Fibroblast of villous mesenchyme (primary cell): Measurements from ENCODE around the gene MAST1. TPM values are rescaled to one million over a fixed set of nuclear protein-coding genes. Genes with fewer than 3 reads are reported as not detected.

Experiments used
- DNase-seq: peaks from one replicate; pipeline ENCODE4 v3.0.0-alpha.2; 2010; ENCODE audit warnings: low read depth
- H3K4me3 ChIP-seq: 2 replicates; pipeline ENCODE4 v1.5.1; 2011; ENCODE audit warnings: low read depth, mild to moderate bottlenecking, low read length
- total RNA-seq: library from RNA; depleted of rRNA; stranded (reverse); fragments of >200 nt; gene quantifications from 2 replicates; pipeline ENCODE4 v1.2.3, GENCODE V29; 2012
- TF ChIP-seq, protein P1 (sequence below): IDR thresholded peaks from 2 replicates; pipeline ENCODE4 v1.5.1; 2012; ENCODE audit warnings: low read depth, mild to moderate bottlenecking, low read length; ENCODE audit not compliant: insufficient read depth

The MAST1 gene
- total RNA-seq, 1 donor = under 0.01 TPM

DNA sequence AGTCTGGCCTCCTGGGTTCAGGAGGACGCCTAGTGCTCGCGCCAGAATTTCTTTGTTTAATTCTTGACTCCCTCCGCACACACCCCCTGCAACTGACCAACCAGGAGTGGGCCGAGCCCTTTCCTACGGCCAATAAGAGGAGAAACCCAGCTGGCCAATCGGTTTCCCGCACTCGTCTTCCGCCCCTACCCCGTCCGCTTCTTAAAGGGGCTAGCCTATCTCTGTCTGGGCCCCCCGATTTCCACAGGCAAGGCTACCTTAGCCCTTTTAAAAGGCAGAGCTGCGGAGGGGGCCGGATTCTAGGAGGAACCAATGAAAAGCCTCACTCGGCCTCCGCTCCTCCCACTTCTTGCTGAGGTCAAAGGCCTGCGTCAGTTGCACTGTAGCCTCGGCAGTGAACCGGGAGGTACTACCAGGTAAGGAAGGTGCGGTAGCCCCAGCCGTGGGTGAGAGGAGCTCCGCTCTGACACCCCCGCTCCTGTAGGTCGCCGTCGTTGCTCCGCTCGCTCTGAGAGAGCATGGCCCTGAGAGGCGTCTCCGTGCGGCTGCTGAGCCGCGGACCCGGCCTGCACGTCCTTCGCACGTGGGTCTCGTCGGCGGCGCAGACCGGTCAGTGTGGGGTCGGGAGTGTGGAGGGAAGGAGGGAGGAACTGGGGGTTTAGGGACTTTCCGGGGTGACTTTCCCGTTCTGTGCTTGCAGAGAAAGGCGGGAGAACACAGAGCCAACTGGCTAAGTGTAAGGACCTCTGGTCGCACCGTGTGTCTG lies 52.7 kb downstream of the MAST1 start, which contains the start of gene GCDH:
GCDH (plus strand) TSS at position 374 of the 766 bp plus-strand sequence; CDS start at position 519, 145 bp downstream.
- DNase-seq = peak; percentile 99
- TF ChIP-seq, protein P1, sequence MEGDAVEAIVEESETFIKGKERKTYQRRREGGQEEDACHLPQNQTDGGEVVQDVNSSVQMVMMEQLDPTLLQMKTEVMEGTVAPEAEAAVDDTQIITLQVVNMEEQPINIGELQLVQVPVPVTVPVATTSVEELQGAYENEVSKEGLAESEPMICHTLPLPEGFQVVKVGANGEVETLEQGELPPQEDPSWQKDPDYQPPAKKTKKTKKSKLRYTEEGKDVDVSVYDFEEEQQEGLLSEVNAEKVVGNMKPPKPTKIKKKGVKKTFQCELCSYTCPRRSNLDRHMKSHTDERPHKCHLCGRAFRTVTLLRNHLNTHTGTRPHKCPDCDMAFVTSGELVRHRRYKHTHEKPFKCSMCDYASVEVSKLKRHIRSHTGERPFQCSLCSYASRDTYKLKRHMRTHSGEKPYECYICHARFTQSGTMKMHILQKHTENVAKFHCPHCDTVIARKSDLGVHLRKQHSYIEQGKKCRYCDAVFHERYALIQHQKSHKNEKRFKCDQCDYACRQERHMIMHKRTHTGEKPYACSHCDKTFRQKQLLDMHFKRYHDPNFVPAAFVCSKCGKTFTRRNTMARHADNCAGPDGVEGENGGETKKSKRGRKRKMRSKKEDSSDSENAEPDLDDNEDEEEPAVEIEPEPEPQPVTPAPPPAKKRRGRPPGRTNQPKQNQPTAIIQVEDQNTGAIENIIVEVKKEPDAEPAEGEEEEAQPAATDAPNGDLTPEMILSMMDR = no peak
- peak within 1 kb of the TSS; percentile 94 for H3K4me3 ChIP-seq

- peak overlapping the region; percentile 94 for H3K4me3 ChIP-seq
- DNase-seq = no peak
- TF ChIP-seq, protein P1 = no peak
Observed at GRCh38 chr19:12891553-12892021, 53.3 kb downstream of the MAST1 start.

GRCh38 chr19:12893582-12893981 lies 55.3 kb downstream of the MAST1 start:
- no peak overlapping the region for H3K4me3 ChIP-seq
- TF ChIP-seq, protein P1 = no peak
- no peak for DNase-seq

DNA sequence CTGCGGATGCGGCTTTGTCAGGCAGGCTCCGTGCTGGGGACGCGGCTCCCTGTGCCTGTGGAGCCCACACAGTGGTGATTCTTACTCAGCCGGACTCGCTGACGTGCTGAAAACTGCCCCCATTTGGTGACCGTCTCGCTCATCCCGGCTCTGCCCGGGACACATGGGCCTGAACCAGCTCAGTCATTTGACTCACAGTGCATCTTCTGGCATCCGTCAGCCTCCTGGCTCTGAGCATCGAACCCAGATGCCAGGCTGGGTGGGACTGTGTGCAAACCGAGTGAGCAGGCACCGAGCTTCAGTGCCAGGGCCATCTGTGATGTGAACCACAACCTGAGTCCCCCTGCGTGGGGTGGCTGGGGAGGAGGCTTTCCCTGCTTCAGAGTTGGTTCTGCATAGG lies 58.1 kb downstream of the MAST1 start:
- no peak for DNase-seq
- TF ChIP-seq, protein P1 = no peak
- no peak overlapping the region for H3K4me3 ChIP-seq

GRCh38 chr19:12899891-12900518 lies 61.7 kb downstream of the MAST1 start:
- no peak for DNase-seq
- TF ChIP-seq, protein P1 = no peak
- H3K4me3 ChIP-seq = no peak overlapping the region

DNA sequence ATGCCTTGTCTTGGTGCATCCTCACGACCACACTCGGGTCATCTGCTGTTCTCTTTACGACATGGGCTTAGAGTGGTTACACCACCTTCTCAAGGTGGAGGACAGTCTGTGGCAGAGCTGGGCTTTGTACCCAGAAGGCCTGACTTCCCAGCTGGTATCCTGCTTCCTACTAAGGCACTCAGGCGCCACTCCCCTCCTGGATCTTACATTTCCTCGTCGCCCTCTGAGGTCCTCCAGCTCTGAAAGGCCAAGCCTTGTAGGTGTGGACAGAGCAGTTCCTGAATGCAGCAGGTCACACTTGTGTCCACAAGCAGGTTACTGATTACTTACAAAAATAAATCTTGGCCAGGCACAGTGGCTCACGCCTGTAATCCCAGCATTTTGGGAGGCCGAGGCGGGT lies 68.9 kb downstream of the MAST1 start:
- DNase-seq = no peak
- TF ChIP-seq, protein P1 = no peak
- H3K4me3 ChIP-seq = no peak overlapping the region
